DOHH2 (cell line): ENCODE data around the gene SARNP.
A peak's percentile ranks its signal among the peaks of the same experiment; 100 is the strongest.

ENCODE experiments used
- H3F3A ChIP-seq: fragments of 200-600 bp; sonication (generic), shearing (Covaris generic); 2 replicates; pipeline ENCODE4 v1.6.0; 2016; ENCODE audit warnings: antibody characterized with exemption, mild to moderate bottlenecking; ENCODE audit not compliant: control insufficient read depth, insufficient read depth
- H3K27ac ChIP-seq: fragments of 200-600 bp; sonication (generic); 2 replicates; pipeline ENCODE4 v1.5.1; 2014; ENCODE audit warnings: low read depth, mild to moderate bottlenecking, low read length, moderate library complexity
- H3K27me3 ChIP-seq: fragments of 200-600 bp; sonication (generic); 2 replicates; pipeline ENCODE4 v1.6.1; 2014; ENCODE audit warnings: mild to moderate bottlenecking, low read length, mixed read lengths; ENCODE audit not compliant: control insufficient read depth
- H3K36me3 ChIP-seq: fragments of 200-600 bp; sonication (generic); 2 replicates; pipeline ENCODE4 v1.6.1; 2014; ENCODE audit warnings: mild to moderate bottlenecking, low read length, moderate library complexity, mixed read lengths; ENCODE audit not compliant: control insufficient read depth
- H3K4me1 ChIP-seq: fragments of 200-600 bp; sonication (generic); 2 replicates; pipeline ENCODE4 v1.6.1; 2014; ENCODE audit warnings: mild to moderate bottlenecking, low read length, mixed read lengths; ENCODE audit not compliant: control insufficient read depth
- H3K4me2 ChIP-seq: fragments of 200-600 bp; sonication (generic); 2 replicates; pipeline ENCODE4 v1.6.0; 2014; ENCODE audit warnings: mild to moderate bottlenecking, low read length, moderate library complexity
- H3K4me3 ChIP-seq: fragments of 200-600 bp; sonication (generic); 2 replicates; pipeline ENCODE4 v1.5.1; 2014; ENCODE audit warnings: mild to moderate bottlenecking, low read length, mixed read lengths
- H3K79me2 ChIP-seq: fragments of 200-600 bp; sonication (generic); 2 replicates; pipeline ENCODE4 v1.6.1; 2014; ENCODE audit warnings: mild to moderate bottlenecking, low read length, mixed read lengths; ENCODE audit not compliant: control insufficient read depth
- H3K9me2 ChIP-seq: fragments of 200-600 bp; sonication (generic); replicated peaks from 2 replicates; pipeline ENCODE4 v1.6.1; 2014; ENCODE audit warnings: mild to moderate bottlenecking, low read length, mixed read lengths; ENCODE audit not compliant: control insufficient read depth
- H3K9me3 ChIP-seq: fragments of 200-600 bp; sonication (generic); 2 replicates; pipeline ENCODE4 v1.6.1; 2014; ENCODE audit warnings: antibody characterized with exemption, low read length, mixed read lengths; ENCODE audit not compliant: control insufficient read depth, insufficient read depth
- H4K20me1 ChIP-seq: fragments of 200-600 bp; sonication (generic); 2 replicates; pipeline ENCODE4 v1.6.0; 2014; ENCODE audit warnings: low read depth, mild to moderate bottlenecking, antibody characterized with exemption, low read length, moderate library complexity; ENCODE audit not compliant: control insufficient read depth, insufficient read depth
- EZH2phosphoT487 ChIP-seq: fragments of 200-600 bp; sonication (generic); IDR thresholded peaks from 2 replicates; pipeline ENCODE4 v1.6.1; 2017; ENCODE audit warnings: borderline replicate concordance, mild to moderate bottlenecking, antibody characterized with exemption, low read length, moderate library complexity, mixed read lengths
- TF ChIP-seq, protein P1 (sequence below): fragments of 200-600 bp; sonication (generic); IDR thresholded peaks from one replicate; pipeline ENCODE4 v1.5.1; 2014; ENCODE audit warnings: antibody characterized with exemption, mild to moderate bottlenecking, low read depth, low read length; ENCODE audit not compliant: poor library complexity, severe bottlenecking

Gene SARNP

DNA sequence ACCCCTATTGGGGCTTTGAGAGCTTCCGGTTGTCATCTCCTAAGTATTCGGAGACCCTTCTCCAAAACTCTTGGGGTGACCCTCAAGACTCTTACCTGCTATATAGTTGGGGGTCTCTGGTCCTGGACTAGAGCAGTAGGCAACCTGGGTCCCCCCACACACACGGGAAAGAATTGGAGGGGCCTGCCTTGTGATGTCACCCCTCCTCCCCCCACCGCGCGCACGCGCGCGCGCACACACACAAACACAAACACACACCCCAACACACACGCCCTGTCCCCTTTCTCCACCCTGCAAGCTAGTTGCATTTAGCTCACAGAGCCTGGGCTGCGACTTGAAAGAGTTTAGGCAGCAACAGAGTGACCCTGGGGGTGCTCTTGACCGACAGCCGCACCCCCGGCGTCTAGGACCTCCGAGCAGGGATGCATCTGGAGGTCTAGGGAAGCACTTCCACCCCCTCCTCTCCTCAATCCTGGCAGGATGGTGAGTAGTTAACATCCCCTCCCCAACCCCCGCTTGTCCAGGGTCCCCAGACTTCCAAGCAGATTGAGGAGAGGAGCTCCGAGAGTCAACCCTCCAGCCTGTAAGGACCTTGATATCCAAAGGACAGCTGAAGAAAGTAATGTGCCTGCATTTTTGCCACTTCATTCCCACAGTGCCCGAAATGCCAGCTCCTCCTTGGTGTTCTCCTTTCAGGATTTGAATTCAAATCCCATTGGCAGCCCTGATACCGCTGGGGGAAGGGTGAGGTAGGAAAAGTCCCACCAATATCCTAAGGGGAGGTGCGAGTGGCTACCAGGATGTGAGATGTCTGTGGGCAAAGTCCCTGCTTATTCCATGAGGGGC, 13.3 kb upstream of the SARNP start:
- peak overlapping the region; percentile 87 for H3K4me2 ChIP-seq
- peaks cover 34% of the 10 kb centered on the region for H3K36me3 ChIP-seq
- no peak for TF ChIP-seq EZH2phosphoT487
- TF ChIP-seq, protein P1, sequence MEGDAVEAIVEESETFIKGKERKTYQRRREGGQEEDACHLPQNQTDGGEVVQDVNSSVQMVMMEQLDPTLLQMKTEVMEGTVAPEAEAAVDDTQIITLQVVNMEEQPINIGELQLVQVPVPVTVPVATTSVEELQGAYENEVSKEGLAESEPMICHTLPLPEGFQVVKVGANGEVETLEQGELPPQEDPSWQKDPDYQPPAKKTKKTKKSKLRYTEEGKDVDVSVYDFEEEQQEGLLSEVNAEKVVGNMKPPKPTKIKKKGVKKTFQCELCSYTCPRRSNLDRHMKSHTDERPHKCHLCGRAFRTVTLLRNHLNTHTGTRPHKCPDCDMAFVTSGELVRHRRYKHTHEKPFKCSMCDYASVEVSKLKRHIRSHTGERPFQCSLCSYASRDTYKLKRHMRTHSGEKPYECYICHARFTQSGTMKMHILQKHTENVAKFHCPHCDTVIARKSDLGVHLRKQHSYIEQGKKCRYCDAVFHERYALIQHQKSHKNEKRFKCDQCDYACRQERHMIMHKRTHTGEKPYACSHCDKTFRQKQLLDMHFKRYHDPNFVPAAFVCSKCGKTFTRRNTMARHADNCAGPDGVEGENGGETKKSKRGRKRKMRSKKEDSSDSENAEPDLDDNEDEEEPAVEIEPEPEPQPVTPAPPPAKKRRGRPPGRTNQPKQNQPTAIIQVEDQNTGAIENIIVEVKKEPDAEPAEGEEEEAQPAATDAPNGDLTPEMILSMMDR: no peak
- H3F3A ChIP-seq: peaks cover 9% of the 10 kb centered on the region
- H3K79me2 ChIP-seq: peaks cover 48% of the 10 kb centered on the region
- H3K27me3 ChIP-seq: no peaks in the 10 kb centered on the region
- H3K4me3 ChIP-seq: peak overlapping the region; percentile 96
- H3K9me3 ChIP-seq: no peaks in the 10 kb centered on the region
- H4K20me1 ChIP-seq: no peaks in the 10 kb centered on the region
- H3K27ac ChIP-seq: peak overlapping the region; percentile 78
- H3K4me1 ChIP-seq: peaks cover 28% of the 10 kb centered on the region
- no peaks in the 10 kb centered on the region for H3K9me2 ChIP-seq

DNA sequence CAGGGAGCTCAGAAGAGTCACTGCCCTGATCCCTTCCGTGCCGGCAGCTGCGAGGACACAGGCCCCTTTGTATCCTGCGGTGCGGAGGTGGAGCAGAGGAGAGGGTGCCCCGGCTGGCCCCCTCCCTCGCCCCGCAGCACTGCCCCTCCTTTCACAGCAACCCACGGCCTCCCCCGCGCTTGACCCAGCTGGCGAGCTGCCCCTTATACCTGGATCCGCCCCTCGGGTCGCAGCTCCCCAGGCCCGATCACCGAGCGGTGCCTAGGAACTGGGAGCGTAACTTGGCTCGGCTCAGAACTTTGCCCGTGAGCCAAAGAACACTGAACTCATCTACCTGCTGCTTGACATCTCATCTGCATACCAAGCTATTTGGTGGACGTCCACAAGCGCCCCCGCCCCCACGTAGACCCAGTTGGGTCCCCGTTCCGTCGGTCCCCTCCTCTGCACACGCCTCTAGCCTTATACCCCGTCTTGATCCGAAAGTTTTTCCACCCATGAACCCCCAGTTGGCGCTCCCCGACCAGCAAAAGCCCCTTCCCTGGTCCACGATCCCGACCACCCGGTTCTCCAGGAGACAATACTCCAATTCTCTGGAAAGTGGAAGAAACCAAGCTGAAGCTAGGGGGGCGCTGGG, 12.6 kb upstream of the SARNP start:
- peaks cover 38% of the 10 kb centered on the region for H3K36me3 ChIP-seq
- H3K4me1 ChIP-seq: peaks cover 35% of the 10 kb centered on the region
- peak overlapping the region; percentile 78 for H3K27ac ChIP-seq
- TF ChIP-seq, protein P1: no peak
- no peak for TF ChIP-seq EZH2phosphoT487
- peaks cover 13% of the 10 kb centered on the region for H3F3A ChIP-seq
- no peaks in the 10 kb centered on the region for H3K9me3 ChIP-seq
- no peaks in the 10 kb centered on the region for H3K9me2 ChIP-seq
- H3K4me3 ChIP-seq: peak overlapping the region; percentile 96
- H3K4me2 ChIP-seq: peak overlapping the region; percentile 87
- H3K27me3 ChIP-seq: no peaks in the 10 kb centered on the region
- H4K20me1 ChIP-seq: no peaks in the 10 kb centered on the region
- peaks cover 55% of the 10 kb centered on the region for H3K79me2 ChIP-seq

DNA sequence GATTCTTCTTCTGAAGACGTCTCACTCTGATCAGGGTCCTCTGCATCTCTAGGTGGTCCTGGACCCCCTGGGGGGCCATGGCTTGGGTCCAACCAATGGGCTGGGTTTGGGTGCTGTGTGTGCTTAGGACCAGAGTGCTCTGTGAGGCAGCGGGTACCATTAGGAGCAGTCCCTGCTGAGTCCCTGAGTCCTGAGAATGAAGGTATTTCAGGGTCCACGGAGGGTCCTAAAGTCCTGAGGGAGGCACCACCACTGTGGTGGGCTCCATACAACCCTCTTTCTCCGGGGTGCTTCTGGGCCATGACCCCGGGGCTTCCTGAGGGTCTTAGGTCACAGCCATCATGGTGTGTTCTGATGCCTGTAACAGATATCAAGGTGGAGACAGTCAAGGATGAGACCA, 10.8 kb upstream of the SARNP start:
- H3K4me2 ChIP-seq: peak overlapping the region; percentile 93
- TF ChIP-seq, protein P1: no peak
- no peak for TF ChIP-seq EZH2phosphoT487
- no peaks in the 10 kb centered on the region for H3K9me3 ChIP-seq
- no peaks in the 10 kb centered on the region for H4K20me1 ChIP-seq
- peak overlapping the region; percentile 78 for H3K27ac ChIP-seq
- peaks cover 69% of the 10 kb centered on the region for H3K79me2 ChIP-seq
- H3K36me3 ChIP-seq: peaks cover 55% of the 10 kb centered on the region
- peak overlapping the region; percentile 96 for H3K4me3 ChIP-seq
- peaks cover 48% of the 10 kb centered on the region for H3K4me1 ChIP-seq
- H3K27me3 ChIP-seq: no peaks in the 10 kb centered on the region
- H3F3A ChIP-seq: peaks cover 29% of the 10 kb centered on the region
- H3K9me2 ChIP-seq: no peaks in the 10 kb centered on the region
